ENCODE data around the gene NF1. TPM values are rescaled to one million over a fixed set of nuclear protein-coding genes. Genes with fewer than 3 reads are reported as not detected.

NF1 gene
- total RNA-seq, 1 experiment from 2014 or later, result 35.4 TPM

GRCh38 chr17:31050948-31051347, 43.8 kb upstream of the NF1 start:
- ChIA-PET CTCF (no interaction called here), POLR2A (no interaction called here)
- no peak overlapping the region for H3K27ac Mint-ChIP-seq
- H3K36me3 Mint-ChIP-seq, result no peaks in the 10 kb centered on the region
- no peak for DNase-seq (ENCODE audit: low spot score)
- H3K9me3 Mint-ChIP-seq, result peaks cover 47% of the 10 kb centered on the region
- H3K27me3 Mint-ChIP-seq (ENCODE audit: low read depth), result no peaks in the 10 kb centered on the region; the same call in 1 of the 2 replicates
- H3K4me3 Mint-ChIP-seq, result no peak overlapping the region
- 0 out of 2 replicates have a peak, but pooled peaks cover 2% of the 10 kb centered on the region for H3K4me1 Mint-ChIP-seq
- TF ChIP-seq ZNF512 (CRISPR knock-in tag; IDR thresholded peaks at IDR 0.05; ENCODE audit: borderline replicate concordance) (no peak), GABPB1 (CRISPR knock-in tag; IDR thresholded peaks at IDR 0.05) (no peak), USF1 (CRISPR knock-in tag; IDR thresholded peaks at IDR 0.05) (no peak), MYBL2 (CRISPR knock-in tag; IDR thresholded peaks at IDR 0.05) (no peak), NR1H2 (CRISPR knock-in tag; IDR thresholded peaks at IDR 0.05) (no peak), CREB1 (CRISPR knock-in tag; IDR thresholded peaks at IDR 0.05) (no peak), ZNF425 (CRISPR knock-in tag; conservative IDR thresholded peaks at IDR 0.05) (no peak), ZNF138 (CRISPR knock-in tag; conservative IDR thresholded peaks at IDR 0.05) (no peak), ATF1 (CRISPR knock-in tag; IDR thresholded peaks at IDR 0.05) (no peak), TEAD1 (CRISPR knock-in tag; IDR thresholded peaks at IDR 0.05) (no peak), SOX15 (CRISPR knock-in tag; IDR thresholded peaks at IDR 0.05) (no peak), ESRRA (CRISPR knock-in tag; IDR thresholded peaks at IDR 0.05; ENCODE audit: borderline replicate concordance) (no peak), TCF7 (CRISPR knock-in tag; IDR thresholded peaks at IDR 0.05; ENCODE audit: low read depth) (no peak), ATF3 (CRISPR knock-in tag; conservative IDR thresholded peaks at IDR 0.05) (no peak), ZNF263 (CRISPR knock-in tag; IDR thresholded peaks at IDR 0.05; ENCODE audit: low read depth) (no peak), NFE2L1 (CRISPR knock-in tag; IDR thresholded peaks at IDR 0.05) (no peak), ZNF317 (CRISPR knock-in tag; IDR thresholded peaks at IDR 0.05; ENCODE audit: borderline replicate concordance, low read depth) (no peak)
- TF ChIP-seq, protein P1, sequence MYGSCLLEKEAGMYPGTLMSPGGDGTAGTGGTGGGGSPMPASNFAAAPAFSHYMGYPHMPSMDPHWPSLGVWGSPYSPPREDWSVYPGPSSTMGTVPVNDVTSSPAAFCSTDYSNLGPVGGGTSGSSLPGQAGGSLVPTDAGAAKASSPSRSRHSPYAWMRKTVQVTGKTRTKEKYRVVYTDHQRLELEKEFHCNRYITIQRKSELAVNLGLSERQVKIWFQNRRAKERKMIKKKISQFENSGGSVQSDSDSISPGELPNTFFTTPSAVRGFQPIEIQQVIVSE (CRISPR knock-in tag; IDR thresholded peaks at IDR 0.05; ENCODE audit: borderline replicate concordance), result no peak
- ATAC-seq, result no peak

- no peaks in the 10 kb centered on the region for H3K36me3 Mint-ChIP-seq
- ATAC-seq (no peak), DNase-seq (ENCODE audit: low spot score) (no peak)
- no peaks in the 10 kb centered on the region; the same call in 1 of the 2 replicates for H3K27me3 Mint-ChIP-seq (ENCODE audit: low read depth)
- H3K4me1 Mint-ChIP-seq, result 0 out of 2 replicates have a peak, but pooled peaks cover 2% of the 10 kb centered on the region
- H3K4me3 Mint-ChIP-seq, result no peak overlapping the region
- TF ChIP-seq TCF7 (CRISPR knock-in tag; IDR thresholded peaks at IDR 0.05; ENCODE audit: low read depth) (no peak), JUN (CRISPR knock-in tag; IDR thresholded peaks at IDR 0.05) (no peak), GABPB1 (CRISPR knock-in tag; IDR thresholded peaks at IDR 0.05) (no peak), CREM (CRISPR knock-in tag; IDR thresholded peaks at IDR 0.05) (no peak), ZNF317 (CRISPR knock-in tag; IDR thresholded peaks at IDR 0.05; ENCODE audit: borderline replicate concordance, low read depth) (no peak), ATF3 (CRISPR knock-in tag; conservative IDR thresholded peaks at IDR 0.05) (no peak), NR2C2 (CRISPR knock-in tag; IDR thresholded peaks at IDR 0.05) (no peak), FOXK1 (CRISPR knock-in tag; IDR thresholded peaks at IDR 0.05) (no peak), FOXP4 (CRISPR knock-in tag; IDR thresholded peaks at IDR 0.05) (no peak), FOXJ3 (CRISPR knock-in tag; IDR thresholded peaks at IDR 0.05; ENCODE audit: borderline replicate concordance) (no peak)
- TF ChIP-seq, protein P2, sequence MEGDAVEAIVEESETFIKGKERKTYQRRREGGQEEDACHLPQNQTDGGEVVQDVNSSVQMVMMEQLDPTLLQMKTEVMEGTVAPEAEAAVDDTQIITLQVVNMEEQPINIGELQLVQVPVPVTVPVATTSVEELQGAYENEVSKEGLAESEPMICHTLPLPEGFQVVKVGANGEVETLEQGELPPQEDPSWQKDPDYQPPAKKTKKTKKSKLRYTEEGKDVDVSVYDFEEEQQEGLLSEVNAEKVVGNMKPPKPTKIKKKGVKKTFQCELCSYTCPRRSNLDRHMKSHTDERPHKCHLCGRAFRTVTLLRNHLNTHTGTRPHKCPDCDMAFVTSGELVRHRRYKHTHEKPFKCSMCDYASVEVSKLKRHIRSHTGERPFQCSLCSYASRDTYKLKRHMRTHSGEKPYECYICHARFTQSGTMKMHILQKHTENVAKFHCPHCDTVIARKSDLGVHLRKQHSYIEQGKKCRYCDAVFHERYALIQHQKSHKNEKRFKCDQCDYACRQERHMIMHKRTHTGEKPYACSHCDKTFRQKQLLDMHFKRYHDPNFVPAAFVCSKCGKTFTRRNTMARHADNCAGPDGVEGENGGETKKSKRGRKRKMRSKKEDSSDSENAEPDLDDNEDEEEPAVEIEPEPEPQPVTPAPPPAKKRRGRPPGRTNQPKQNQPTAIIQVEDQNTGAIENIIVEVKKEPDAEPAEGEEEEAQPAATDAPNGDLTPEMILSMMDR (IDR thresholded peaks at IDR 0.05), result no peak
- ChIA-PET POLR2A (no interaction called here), CTCF (interaction anchor here (0.6 to 2.4 kb wide), 2 partner anchors 10 to 338 kb away, joined by 3 to 10 read pairs; no protein-coding TSS in a partner anchor)
- no peak overlapping the region for H3K27ac Mint-ChIP-seq
- peaks cover 47% of the 10 kb centered on the region for H3K9me3 Mint-ChIP-seq
Measured at GRCh38 chr17:31051506-31051905, 43.3 kb upstream of the NF1 start.
